GM12875 (cell line): ENCODE results near the gene GRAMD1B.

ENCODE experiments used
- H3K4me3 ChIP-seq: one replicate; pipeline ENCODE4 v1.5.1; 2011; ENCODE audit warnings: low read depth, low read length, control low read depth
- TF ChIP-seq, protein P1 (sequence below): IDR thresholded peaks from 2 replicates; pipeline ENCODE4 v1.5.1; 2011; ENCODE audit warnings: low read depth, mild to moderate bottlenecking, control low read depth, inconsistent platforms, low read length, moderate library complexity, borderline replicate concordance; ENCODE audit not compliant: insufficient read depth

The GRAMD1B gene

DNA sequence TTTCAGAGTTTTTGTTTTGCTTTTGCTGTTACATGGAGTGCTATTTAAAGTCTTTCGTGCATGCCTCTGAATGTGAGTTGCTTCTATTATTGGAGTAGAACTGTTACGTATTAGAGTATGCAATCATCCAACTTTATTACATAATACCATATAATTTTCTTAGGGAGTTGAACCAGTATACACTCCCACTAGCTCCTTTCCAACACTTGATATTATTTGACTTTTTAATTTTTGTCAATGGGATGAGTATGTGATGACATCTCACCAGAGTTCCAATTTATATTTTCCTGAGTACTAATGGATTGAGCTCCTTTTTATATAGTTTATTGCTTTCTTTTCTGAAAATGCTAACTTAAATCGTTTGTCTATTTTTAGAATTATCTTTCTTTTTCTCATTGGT is 90.9 kb downstream of the GRAMD1B start:
- TF ChIP-seq, protein P1, sequence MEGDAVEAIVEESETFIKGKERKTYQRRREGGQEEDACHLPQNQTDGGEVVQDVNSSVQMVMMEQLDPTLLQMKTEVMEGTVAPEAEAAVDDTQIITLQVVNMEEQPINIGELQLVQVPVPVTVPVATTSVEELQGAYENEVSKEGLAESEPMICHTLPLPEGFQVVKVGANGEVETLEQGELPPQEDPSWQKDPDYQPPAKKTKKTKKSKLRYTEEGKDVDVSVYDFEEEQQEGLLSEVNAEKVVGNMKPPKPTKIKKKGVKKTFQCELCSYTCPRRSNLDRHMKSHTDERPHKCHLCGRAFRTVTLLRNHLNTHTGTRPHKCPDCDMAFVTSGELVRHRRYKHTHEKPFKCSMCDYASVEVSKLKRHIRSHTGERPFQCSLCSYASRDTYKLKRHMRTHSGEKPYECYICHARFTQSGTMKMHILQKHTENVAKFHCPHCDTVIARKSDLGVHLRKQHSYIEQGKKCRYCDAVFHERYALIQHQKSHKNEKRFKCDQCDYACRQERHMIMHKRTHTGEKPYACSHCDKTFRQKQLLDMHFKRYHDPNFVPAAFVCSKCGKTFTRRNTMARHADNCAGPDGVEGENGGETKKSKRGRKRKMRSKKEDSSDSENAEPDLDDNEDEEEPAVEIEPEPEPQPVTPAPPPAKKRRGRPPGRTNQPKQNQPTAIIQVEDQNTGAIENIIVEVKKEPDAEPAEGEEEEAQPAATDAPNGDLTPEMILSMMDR = no peak
- H3K4me3 ChIP-seq = no peak overlapping the region

DNA sequence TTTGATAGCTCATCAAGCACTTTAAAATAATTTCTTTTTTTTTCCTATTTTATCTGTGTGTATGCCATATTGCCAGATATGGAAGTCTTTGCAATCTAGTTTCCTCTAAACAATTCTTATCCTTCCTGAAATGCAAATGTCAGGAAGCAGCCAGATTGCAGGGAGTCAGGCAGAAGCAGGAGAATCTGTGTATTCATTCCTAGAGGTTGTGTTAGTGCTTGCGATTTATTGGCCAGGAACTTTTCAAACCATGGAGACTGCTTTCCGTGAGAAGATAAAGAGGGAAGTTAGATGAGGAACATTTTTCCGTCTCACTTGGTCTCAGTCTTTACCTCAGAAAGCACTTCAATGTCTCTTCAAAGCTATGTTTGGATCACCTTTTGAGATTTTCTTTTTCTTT is 91.9 kb downstream of the GRAMD1B start:
- no peak overlapping the region for H3K4me3 ChIP-seq
- TF ChIP-seq, protein P1 = no peak

GRCh38 chr11:123523539-123523938 is 93.5 kb downstream of the GRAMD1B start:
- TF ChIP-seq, protein P1 = no peak
- H3K4me3 ChIP-seq = no peak overlapping the region

GRCh38 chr11:123525097-123525496 is 95.0 kb downstream of the GRAMD1B start:
- TF ChIP-seq, protein P1 = no peak

GRCh38 chr11:123525511-123525918 is 95.4 kb downstream of the GRAMD1B start:
- TF ChIP-seq, protein P1 = no peak
- no peak overlapping the region for H3K4me3 ChIP-seq

More at GRCh38 chr11:123525097-123525496, 95.0 kb downstream of the GRAMD1B start:
- no peak overlapping the region for H3K4me3 ChIP-seq

DNA sequence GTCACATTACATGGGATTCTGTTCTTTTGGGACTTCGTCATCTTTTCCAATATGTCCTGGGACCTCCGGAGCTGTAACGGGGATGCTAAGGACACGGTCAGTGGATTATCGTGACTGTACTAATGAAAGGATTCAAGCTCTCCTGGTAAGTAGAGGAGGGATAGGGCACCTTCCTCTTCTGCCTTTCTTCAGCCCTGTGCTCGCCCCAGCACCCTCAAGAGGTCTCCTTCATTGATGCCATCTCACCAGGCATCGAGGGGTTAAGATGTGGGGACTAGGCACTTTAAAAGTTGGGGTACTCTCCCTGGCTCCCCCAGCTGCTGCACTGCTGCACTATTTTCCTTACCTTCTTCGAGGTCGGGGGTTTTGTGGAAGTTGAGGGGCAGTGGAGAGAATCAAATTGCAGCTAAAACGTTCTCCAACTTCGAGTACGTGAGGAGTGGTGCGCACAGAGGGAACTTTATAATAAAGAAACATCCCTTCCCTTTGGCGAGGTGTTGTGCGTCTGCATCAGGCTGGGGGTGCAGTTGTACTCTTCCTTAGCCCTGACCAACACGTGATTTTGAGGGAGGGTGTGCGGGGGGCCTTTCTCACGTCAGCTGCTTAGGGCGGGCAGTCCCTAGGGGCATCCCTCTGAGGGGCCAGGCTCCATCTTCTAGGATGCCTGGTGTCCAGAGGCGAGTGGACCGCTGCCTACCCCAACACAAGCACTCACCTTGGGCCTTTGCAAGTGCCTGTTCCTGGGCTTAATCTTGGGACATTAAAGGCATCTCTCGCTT is 96.1 kb downstream of the GRAMD1B start:
- no peak overlapping the region for H3K4me3 ChIP-seq
- TF ChIP-seq, protein P1 = no peak

DNA sequence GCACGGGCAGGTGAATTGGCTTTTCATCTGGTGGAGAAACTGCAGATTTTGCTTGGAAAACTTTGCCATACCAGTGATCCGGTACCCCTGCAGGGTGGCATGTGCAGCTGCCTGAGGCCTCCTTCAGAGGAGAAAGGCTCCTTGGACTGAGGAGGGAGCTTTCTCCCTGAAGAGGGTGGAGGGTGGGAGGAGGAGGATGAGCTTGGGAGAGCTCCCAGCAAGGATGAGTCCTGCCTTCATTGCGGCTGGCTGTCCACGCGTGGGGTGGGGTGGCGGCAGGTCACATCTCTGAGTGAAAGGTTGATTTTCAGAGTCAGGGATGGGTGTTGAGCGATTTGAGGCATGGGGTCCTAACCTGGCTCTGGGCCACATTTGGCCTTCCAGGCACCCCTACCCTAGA is 96.8 kb downstream of the GRAMD1B start:
- H3K4me3 ChIP-seq = no peak overlapping the region
- TF ChIP-seq, protein P1 = no peak
